ENCODE measurements around the gene PYM1. TPM values are rescaled to one million over a fixed set of nuclear protein-coding genes. Genes with fewer than 3 reads are reported as not detected.

Gene PYM1
- total RNA-seq, 1 experiment from 2014 or later = 33.6 TPM

GRCh38 chr12:55931317-55931779, 3.7 kb upstream of the PYM1 start:
- BruUV-seq (replicated peaks) = no TSS peak
- H3K27ac Mint-ChIP-seq (ENCODE audit: unreplicated experiment) = peak overlapping the region; percentile 31
- H3K4me1 Mint-ChIP-seq (ENCODE audit: low read depth, unreplicated experiment) = peaks cover 20% of the 10 kb centered on the region
- DNase-seq = peak; percentile 13
- H3K36me3 Mint-ChIP-seq (ENCODE audit: insufficient read depth, unreplicated experiment) = peaks cover 39% of the 10 kb centered on the region
- no peaks in the 10 kb centered on the region for H3K9me3 Mint-ChIP-seq (ENCODE audit: low read depth, unreplicated experiment)
- CTCF ChIA-PET = interaction anchor here (0.7 to 3.2 kb wide), 5 partner anchors 9 to 193 kb away, joined by 3 to 9 read pairs (median 5); partner anchors contain the start of genes ORMDL2, RAB5B and SARNP
- H3K27me3 Mint-ChIP-seq (ENCODE audit: unreplicated experiment) = no peaks in the 10 kb centered on the region
- TF ChIP-seq, protein P1, sequence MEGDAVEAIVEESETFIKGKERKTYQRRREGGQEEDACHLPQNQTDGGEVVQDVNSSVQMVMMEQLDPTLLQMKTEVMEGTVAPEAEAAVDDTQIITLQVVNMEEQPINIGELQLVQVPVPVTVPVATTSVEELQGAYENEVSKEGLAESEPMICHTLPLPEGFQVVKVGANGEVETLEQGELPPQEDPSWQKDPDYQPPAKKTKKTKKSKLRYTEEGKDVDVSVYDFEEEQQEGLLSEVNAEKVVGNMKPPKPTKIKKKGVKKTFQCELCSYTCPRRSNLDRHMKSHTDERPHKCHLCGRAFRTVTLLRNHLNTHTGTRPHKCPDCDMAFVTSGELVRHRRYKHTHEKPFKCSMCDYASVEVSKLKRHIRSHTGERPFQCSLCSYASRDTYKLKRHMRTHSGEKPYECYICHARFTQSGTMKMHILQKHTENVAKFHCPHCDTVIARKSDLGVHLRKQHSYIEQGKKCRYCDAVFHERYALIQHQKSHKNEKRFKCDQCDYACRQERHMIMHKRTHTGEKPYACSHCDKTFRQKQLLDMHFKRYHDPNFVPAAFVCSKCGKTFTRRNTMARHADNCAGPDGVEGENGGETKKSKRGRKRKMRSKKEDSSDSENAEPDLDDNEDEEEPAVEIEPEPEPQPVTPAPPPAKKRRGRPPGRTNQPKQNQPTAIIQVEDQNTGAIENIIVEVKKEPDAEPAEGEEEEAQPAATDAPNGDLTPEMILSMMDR (IDR thresholded peaks at IDR 0.05; ENCODE audit: unreplicated experiment) = no peak
- intact Hi-C loops (cut with micrococcal nuclease; ENCODE audit: unreplicated experiment) = loop anchor here (2.0 to 5.0 kb wide), 3 partner anchors 65 to 194 kb away; partner anchors contain the start of gene SUOX
- peak overlapping the region; percentile 70 for H3K4me3 Mint-ChIP-seq (ENCODE audit: low read depth, unreplicated experiment)

GRCh38 chr12:55930771-55931316, 3.1 kb upstream of the PYM1 start, which contains the start of gene DGKA:
DGKA (plus strand) TSS chr12:55931162; CDS start chr12:55936504, 5,342 bp downstream.
- Mint-ChIP-seq H3K36me3 (ENCODE audit: insufficient read depth, unreplicated experiment) (peaks cover 44% of the 10 kb centered on the region), H3K4me1 (ENCODE audit: low read depth, unreplicated experiment) (peaks cover 22% of the 10 kb centered on the region), H3K27ac (ENCODE audit: unreplicated experiment) (peak within 1 kb of the TSS; percentile 31), H3K27me3 (ENCODE audit: unreplicated experiment) (no peaks in the 10 kb centered on the region), H3K9me3 (ENCODE audit: low read depth, unreplicated experiment) (no peaks in the 10 kb centered on the region), H3K4me3 (ENCODE audit: low read depth, unreplicated experiment) (peak within 1 kb of the TSS; percentile 70)
- TF ChIP-seq, protein P1 (IDR thresholded peaks at IDR 0.05; ENCODE audit: unreplicated experiment) = peak; percentile 55
- DNase-seq = peak; percentile 62
- intact Hi-C loops (cut with micrococcal nuclease; ENCODE audit: unreplicated experiment) = loop anchor here (1.0 to 5.0 kb wide), 4 partner anchors 66 to 194 kb away; partner anchors contain the start of genes RPS26 and SUOX
- BruUV-seq (replicated peaks) = no TSS peak
- CTCF ChIA-PET = interaction anchor here (0.6 to 2.0 kb wide), 6 partner anchors 10 to 169 kb away, joined by 3 to 9 read pairs (median 4); partner anchors contain the start of genes ORMDL2, RAB5B and SARNP

DNA sequence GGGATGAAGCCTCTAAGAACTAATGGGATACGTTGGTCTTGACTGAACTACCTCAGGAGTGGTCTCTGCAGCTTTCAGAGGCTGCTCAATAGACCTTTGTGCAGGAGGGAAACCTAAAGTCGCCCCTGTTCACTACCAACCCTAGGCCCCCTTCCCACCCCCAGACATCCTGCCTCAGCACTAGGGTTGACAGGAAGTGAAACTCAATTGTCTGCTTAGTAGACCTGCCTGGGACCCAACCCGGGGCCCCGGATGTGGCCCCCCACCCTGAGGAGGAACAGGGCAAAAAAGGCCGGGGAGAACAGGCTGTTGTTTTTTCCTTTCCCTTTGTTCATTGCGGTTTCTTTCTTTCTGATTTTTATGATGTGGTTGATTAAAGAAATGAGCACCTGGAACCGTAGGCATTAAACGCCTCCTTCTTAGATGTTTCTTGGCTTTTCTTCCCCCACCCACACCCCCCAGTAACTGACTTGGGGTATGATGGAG, 1.7 kb upstream of the PYM1 start:
- no peaks in the 10 kb centered on the region for H3K9me3 Mint-ChIP-seq (ENCODE audit: low read depth, unreplicated experiment)
- intact Hi-C loops (cut with micrococcal nuclease; ENCODE audit: unreplicated experiment) = no loop called here
- BruUV-seq (replicated peaks) = no TSS peak
- H3K4me1 Mint-ChIP-seq (ENCODE audit: low read depth, unreplicated experiment) = peaks cover 34% of the 10 kb centered on the region
- no peak overlapping the region for H3K4me3 Mint-ChIP-seq (ENCODE audit: low read depth, unreplicated experiment)
- H3K27me3 Mint-ChIP-seq (ENCODE audit: unreplicated experiment) = no peaks in the 10 kb centered on the region
- TF ChIP-seq, protein P1 (IDR thresholded peaks at IDR 0.05; ENCODE audit: unreplicated experiment) = no peak
- H3K36me3 Mint-ChIP-seq (ENCODE audit: insufficient read depth, unreplicated experiment) = peaks cover 53% of the 10 kb centered on the region
- CTCF ChIA-PET = interaction anchor here (1.2 kb wide), 1 partner anchor 19 kb away, joined by 3 read pairs; no protein-coding TSS in a partner anchor
- DNase-seq = no peak
- H3K27ac Mint-ChIP-seq (ENCODE audit: unreplicated experiment) = no peak overlapping the region

GRCh38 chr12:55926738-55927587, 731 bp downstream of the PYM1 start:
- TF ChIP-seq, protein P1 (IDR thresholded peaks at IDR 0.05; ENCODE audit: unreplicated experiment) = peak; percentile 93
- intact Hi-C loops (cut with micrococcal nuclease; ENCODE audit: unreplicated experiment) = loop anchor here (2.0 kb wide), 2 partner anchors 46 to 98 kb away; partner anchors contain the start of gene DNAJC14
- CTCF ChIA-PET = interaction anchor here (0.5 to 1.4 kb wide), 13 partner anchors 11 to 1452 kb away, joined by 3 to 11 read pairs (median 5); partner anchors contain the start of genes DNAJC14, ORMDL2 and SARNP
- TSS peak; percentile 38 for BruUV-seq (replicated peaks)
- Mint-ChIP-seq H3K36me3 (ENCODE audit: insufficient read depth, unreplicated experiment) (peaks cover 59% of the 10 kb centered on the region), H3K9me3 (ENCODE audit: low read depth, unreplicated experiment) (no peaks in the 10 kb centered on the region), H3K27me3 (ENCODE audit: unreplicated experiment) (no peaks in the 10 kb centered on the region), H3K4me1 (ENCODE audit: low read depth, unreplicated experiment) (peaks cover 34% of the 10 kb centered on the region), H3K27ac (ENCODE audit: unreplicated experiment) (peak overlapping the region; percentile 95), H3K4me3 (ENCODE audit: low read depth, unreplicated experiment) (peak overlapping the region; percentile 95)
- peak; percentile 94 for DNase-seq
